NB4 (cell line): ENCODE measurements around the gene SEMA3F.

Source experiments
- DNase-seq: peaks from one replicate; pipeline ENCODE4 v3.0.0; 2010; ENCODE audit warnings: low read depth
- H3K4me3 ChIP-seq: one replicate; pipeline ENCODE4 v1.5.1; 2011; ENCODE audit warnings: mild to moderate bottlenecking, low read depth, low read length, moderate library complexity
- CTCF ChIP-seq: IDR thresholded peaks from one replicate; pipeline ENCODE4 v1.5.1; 2012; ENCODE audit warnings: low read depth, low read length
- MYC ChIP-seq: IDR thresholded peaks from 2 replicates; pipeline ENCODE4 v1.6.1; 2011; ENCODE audit warnings: low read depth, low read length
- POLR2A ChIP-seq: IDR thresholded peaks from 2 replicates; pipeline ENCODE4 v1.6.1; 2011; ENCODE audit warnings: mild to moderate bottlenecking; ENCODE audit not compliant: insufficient read length; ENCODE audit errors: extremely low read depth
- TF ChIP-seq, protein P1 (sequence below): IDR thresholded peaks from 2 replicates; pipeline ENCODE4 v1.6.1; 2011; ENCODE audit warnings: low read depth, low read length

Gene SEMA3F

DNA sequence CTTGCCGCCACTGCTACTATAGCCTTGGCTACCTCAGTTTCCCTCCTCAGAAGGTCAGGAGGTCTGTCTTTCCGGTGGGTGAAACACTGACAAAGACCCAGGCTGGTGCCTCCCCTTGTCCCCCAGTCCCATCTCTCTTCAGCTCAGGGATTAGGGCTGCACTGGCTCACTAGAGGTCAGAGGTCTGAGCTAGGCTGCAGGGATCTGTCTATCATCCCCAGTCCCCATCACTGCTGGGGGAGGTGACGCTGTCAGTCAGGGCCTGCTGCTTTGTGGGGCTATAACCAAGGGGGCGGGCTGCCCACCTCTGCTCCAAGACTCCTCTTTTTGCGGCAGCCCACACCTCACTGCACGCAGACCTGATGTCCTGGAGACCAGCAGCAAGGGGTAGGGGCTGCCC, 13.7 kb downstream of the SEMA3F start:
- TF ChIP-seq CTCF (no peak), MYC (no peak), POLR2A (no peak)
- TF ChIP-seq, protein P1, sequence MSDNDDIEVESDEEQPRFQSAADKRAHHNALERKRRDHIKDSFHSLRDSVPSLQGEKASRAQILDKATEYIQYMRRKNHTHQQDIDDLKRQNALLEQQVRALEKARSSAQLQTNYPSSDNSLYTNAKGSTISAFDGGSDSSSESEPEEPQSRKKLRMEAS, result no peak
- no peak for DNase-seq
- H3K4me3 ChIP-seq, result no peak overlapping the region

- no peak for DNase-seq
- TF ChIP-seq POLR2A, result no peak
- TF ChIP-seq, protein P1, result no peak
- no peak for TF ChIP-seq CTCF
- H3K4me3 ChIP-seq, result no peak overlapping the region
Observed at GRCh38 chr3:50169232-50169832, 14.2 kb downstream of the SEMA3F start.

- H3K4me3 ChIP-seq, result no peak overlapping the region
- TF ChIP-seq, protein P1, result no peak
- TF ChIP-seq CTCF (no peak), POLR2A (no peak), MYC (no peak)
- DNase-seq, result no peak
Observed at GRCh38 chr3:50169858-50170257, 14.7 kb downstream of the SEMA3F start.

DNA sequence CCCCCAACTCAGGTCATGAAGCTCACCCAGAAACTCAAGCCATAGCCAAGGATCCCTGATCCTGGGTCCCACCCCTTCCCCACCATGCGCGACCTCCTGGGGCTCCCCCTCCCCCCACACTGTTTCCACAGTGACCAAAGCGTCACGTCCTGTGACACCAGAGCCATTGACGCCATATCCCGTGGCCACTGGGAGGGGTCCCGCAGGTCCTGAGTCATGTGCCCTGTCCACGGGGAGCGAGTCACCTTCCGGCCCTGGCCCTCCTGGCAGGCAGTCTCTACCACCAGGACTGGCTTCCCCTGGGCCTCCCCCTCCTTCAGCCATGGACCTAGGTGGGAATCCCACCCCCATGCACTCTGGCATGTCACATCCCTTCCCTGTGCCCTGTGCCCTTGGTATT, 15.6 kb downstream of the SEMA3F start:
- H3K4me3 ChIP-seq, result no peak overlapping the region
- TF ChIP-seq MYC, result no peak
- TF ChIP-seq, protein P1, result no peak
- no peak for TF ChIP-seq CTCF
- no peak for TF ChIP-seq POLR2A
- DNase-seq, result peak; percentile 62

DNA sequence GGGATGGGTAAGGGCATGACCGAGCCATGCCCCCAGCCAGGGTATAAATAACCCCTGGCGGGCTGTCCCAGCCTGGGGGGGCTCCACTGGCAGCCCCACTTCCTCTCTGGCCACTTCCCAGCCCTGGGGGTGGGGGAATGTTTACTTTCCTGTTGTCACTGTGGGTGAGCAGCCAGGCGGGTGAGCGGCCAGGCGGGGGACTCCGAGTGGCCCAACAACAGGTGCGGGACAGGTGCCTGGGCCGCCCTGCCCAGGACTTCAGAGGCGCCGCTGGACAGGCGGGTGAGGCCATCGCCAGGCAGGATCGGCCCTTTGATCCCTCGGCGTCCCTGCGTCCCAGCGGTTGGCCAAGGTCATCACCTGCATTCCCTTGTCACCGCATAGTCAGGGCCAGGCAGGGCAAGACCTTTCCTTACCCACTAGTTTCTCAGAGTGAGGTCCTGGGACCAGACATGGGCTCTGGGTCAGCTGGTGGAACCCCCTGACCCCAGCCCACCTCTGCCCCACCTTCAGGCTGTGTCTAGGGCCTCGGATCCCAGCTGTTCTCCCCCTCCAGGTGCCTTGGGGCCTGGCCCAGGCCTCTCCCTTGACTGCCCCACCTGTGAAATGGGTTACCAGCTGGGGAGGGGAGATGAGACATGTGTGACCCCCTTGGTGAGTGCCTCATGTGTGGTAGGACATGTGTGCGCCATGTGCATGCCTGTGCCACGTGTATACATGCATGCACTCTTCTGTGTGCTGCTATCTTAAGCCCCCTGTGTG, 16.6 kb downstream of the SEMA3F start:
- TF ChIP-seq CTCF (no peak), MYC (no peak), POLR2A (no peak)
- TF ChIP-seq, protein P1, result no peak
- no peak for DNase-seq

More for the DNA sequence above, 16.6 kb downstream of the SEMA3F start:
- no peak overlapping the region for H3K4me3 ChIP-seq
